DND-41 (cell line): ENCODE measurements around the gene IDH3G.

ENCODE experiments used
- EZH2 ChIP-seq: IDR thresholded peaks from 3 replicates; pipeline ENCODE4 v1.6.1; 2012; ENCODE audit warnings: borderline replicate concordance, low read depth, mild to moderate bottlenecking, moderate library complexity, low read length, inconsistent platforms; ENCODE audit not compliant: severe bottlenecking
- TF ChIP-seq, protein P1 (sequence below): IDR thresholded peaks from 2 replicates; pipeline ENCODE4 v1.5.1; 2012; ENCODE audit warnings: borderline replicate concordance, low read length, moderate library complexity, mild to moderate bottlenecking; ENCODE audit not compliant: poor library complexity, severe bottlenecking; ENCODE audit errors: extremely low read depth

DNA sequence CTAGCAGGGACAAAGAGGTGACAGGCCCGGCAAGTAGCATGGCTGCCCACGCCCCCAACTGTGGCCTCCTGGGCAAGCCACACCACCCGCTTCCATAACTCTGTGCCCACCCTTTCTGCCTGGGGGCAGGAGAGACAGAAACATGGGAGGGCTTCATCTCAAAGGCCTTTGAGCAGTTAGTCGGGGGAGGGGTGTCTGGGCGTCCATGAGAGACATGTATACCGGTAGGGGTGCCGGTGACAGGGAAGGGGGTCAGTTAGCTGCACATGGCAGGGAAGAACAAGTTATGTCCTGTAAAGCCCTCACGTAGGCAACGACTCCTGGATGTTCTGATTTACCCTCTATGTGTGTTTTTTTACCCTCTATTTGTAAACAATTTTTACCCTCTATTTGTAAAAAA is 26.9 kb upstream of the IDH3G start:
- TF ChIP-seq, protein P1, sequence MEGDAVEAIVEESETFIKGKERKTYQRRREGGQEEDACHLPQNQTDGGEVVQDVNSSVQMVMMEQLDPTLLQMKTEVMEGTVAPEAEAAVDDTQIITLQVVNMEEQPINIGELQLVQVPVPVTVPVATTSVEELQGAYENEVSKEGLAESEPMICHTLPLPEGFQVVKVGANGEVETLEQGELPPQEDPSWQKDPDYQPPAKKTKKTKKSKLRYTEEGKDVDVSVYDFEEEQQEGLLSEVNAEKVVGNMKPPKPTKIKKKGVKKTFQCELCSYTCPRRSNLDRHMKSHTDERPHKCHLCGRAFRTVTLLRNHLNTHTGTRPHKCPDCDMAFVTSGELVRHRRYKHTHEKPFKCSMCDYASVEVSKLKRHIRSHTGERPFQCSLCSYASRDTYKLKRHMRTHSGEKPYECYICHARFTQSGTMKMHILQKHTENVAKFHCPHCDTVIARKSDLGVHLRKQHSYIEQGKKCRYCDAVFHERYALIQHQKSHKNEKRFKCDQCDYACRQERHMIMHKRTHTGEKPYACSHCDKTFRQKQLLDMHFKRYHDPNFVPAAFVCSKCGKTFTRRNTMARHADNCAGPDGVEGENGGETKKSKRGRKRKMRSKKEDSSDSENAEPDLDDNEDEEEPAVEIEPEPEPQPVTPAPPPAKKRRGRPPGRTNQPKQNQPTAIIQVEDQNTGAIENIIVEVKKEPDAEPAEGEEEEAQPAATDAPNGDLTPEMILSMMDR: no peak
- no peak for TF ChIP-seq EZH2
